ENCODE results near the gene TRAPPC12.
"Not testable (repeated sequence)": the region's sequence is repeated elsewhere in the genome, so short reads cannot be mapped to it uniquely, and the experiment has no call there.

The TRAPPC12 gene

GRCh38 chr2:3369340-3370181, 9.9 kb upstream of the TRAPPC12 start:
- DNase-seq (ENCODE audit: low read depth, low spot score), result not testable (repeated sequence)

GRCh38 chr2:3376821-3377220, 2.7 kb upstream of the TRAPPC12 start:
- DNase-seq (ENCODE audit: low read depth, low spot score), result no peak

- DNase-seq (ENCODE audit: low read depth, low spot score), result no peak
Measured at GRCh38 chr2:3377279-3377611, 2.2 kb upstream of the TRAPPC12 start.

DNA sequence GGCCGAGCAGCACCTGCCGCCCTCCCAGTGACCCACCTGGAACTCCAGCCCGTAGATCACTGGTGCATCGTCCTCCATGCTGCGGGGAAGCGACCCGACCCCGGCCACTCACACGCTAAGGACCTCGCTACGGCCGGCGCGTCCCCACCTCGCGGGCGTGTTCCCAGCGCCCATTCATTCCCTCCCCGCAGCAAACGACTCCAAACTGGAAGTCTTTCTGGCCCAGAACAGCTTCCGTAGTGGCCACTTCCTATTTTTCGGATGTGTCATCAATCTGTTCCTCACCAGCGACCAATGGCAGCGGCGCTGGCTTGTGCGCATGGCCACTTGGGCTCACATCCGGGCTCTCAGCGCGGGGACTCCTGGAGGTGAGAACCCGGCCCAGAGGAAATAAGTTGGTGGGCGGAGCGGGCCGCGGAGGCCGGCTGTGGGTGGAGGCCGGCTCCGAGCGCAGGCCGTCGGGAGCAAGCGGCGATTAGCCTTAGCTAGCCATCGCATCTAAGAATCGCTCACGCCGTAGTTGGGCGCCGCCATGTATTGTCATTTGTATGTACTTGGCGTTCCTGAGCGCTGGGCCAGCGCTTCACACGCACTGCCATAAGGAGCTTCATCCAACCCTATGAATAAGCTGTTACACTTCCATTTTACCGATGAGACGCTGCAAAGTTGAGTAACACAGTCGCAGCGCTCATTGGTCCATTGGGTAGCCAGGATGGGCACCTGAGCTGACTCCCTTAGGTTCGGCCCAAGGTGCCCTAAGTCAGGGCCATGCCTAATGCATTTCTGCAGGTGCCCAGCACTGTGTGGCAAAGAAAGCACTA, 1.7 kb upstream of the TRAPPC12 start, which contains the start of gene EIPR1:
TSS of gene EIPR1 (minus strand) at position 207 of the 821 bp plus-strand sequence. CDS start at position 78, 129 bp downstream.
- peak; percentile 95 for DNase-seq (ENCODE audit: low read depth, low spot score)

DNA sequence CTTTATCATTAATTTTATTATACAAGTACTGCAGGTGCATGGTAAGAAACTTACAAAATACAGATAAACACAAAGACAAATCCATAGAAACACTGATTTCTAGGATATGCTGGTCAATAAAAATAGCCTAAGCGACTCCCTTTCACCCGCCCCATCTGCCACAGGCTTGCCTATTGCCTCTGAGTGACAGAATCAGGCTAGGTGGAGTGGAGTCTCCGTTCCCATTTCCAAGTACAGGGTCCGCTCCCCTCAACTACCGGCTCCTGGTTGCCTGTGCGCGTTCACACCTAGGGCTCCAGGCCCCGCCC, 201 bp upstream of the TRAPPC12 start:
- no peak for DNase-seq (ENCODE audit: low read depth, low spot score)

DNA sequence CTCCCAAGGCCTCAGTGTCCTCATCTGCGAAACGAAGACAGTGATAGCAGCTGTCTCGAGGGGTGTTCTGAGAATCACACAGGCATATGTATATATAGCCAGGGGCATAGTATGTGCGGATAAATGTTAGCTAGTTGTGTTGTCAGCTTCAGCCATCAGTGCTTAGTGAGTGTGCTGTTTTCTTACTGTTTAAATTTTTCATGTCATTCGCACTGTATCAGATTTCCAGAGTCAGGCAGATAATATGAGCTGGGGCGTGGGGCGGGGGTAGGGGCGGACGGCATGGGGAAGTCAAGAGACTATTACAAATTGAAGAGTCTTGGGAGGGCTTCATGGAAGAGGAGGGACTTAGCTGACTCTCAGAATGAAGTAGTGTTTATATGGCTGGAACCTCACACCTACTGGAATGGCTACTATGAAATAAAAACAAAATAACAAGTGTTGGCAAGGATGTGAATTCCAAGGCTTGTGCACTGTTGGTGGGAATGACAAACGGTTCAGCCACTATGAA, 7.0 kb downstream of the TRAPPC12 start:
- no peak for DNase-seq (ENCODE audit: low read depth, low spot score)

DNA sequence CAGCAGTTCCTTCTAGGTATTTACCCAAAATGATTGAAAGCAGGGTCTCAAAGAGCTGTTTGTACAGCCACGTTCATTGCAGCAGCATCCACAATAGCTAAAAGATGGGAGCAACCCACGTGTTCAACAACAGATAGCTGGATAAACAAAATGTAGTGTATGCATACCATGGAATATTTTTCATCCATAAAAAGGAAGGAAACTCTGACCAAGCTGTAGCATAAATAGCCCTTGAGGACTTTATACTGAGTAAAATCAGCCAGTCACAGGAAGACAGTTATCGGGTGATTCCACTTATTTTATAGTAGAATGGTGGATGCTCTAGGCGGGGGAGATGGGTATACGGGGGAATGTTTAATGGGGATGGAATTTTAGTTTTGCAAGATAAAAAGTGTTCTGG, 7.5 kb downstream of the TRAPPC12 start:
- DNase-seq (ENCODE audit: low read depth, low spot score), result no peak

- DNase-seq (ENCODE audit: low read depth, low spot score), result no peak
Measured at GRCh38 chr2:3387644-3388411, 8.3 kb downstream of the TRAPPC12 start.

- DNase-seq (ENCODE audit: low read depth, low spot score), result no peak
Measured at GRCh38 chr2:3388412-3388738, 8.9 kb downstream of the TRAPPC12 start.

- no peak for DNase-seq (ENCODE audit: low read depth, low spot score)
Measured at GRCh38 chr2:3389193-3389592, 9.7 kb downstream of the TRAPPC12 start.

GRCh38 chr2:3390041-3390440, 10.5 kb downstream of the TRAPPC12 start:
- no peak for DNase-seq (ENCODE audit: low read depth, low spot score)

DNA sequence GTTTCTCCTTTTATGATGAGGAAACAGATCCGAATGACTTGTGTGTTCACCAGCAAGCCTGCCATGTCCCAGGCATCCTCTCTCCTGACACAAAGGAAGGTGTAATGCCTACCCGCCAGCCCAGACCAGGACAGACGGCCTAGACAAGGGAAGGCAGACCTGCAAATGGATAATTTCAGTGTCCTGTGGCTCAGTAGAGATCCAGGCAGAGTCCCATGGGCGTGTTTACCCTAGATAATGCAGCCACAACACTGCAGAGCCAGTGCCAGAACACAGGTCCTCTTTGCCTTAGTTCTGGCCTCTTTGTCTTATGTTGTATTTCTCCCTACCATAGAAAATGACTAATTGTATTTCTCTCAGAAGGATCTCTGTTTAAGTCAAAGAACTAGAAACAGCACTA, 12.7 kb downstream of the TRAPPC12 start:
- DNase-seq (ENCODE audit: low read depth, low spot score), result no peak

- no peak for DNase-seq (ENCODE audit: low read depth, low spot score)
Measured at GRCh38 chr2:3396920-3397559, 17.5 kb downstream of the TRAPPC12 start.

GRCh38 chr2:3398857-3399256, 19.4 kb downstream of the TRAPPC12 start:
- DNase-seq (ENCODE audit: low read depth, low spot score), result no peak

DNA sequence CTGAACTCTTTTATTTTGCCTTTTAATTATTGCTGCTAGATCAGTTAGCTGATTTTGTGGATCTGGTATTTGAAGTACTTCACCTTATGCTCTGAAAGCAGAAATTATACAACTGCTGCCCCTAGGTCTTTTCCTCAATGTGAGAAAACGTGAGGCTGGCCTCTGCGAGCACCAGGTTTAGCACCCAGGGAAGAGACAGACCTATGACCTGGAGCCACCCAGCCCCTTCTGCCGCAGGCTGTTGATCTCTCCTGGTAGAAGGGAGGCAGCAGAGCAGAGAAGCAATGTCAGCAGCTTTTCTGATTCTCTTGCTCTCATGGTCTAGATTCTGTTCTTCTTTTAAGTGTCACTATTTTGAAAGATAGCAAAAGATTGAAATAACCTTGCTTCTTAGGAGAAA, 19.9 kb downstream of the TRAPPC12 start:
- DNase-seq (ENCODE audit: low read depth, low spot score), result no peak

DNA sequence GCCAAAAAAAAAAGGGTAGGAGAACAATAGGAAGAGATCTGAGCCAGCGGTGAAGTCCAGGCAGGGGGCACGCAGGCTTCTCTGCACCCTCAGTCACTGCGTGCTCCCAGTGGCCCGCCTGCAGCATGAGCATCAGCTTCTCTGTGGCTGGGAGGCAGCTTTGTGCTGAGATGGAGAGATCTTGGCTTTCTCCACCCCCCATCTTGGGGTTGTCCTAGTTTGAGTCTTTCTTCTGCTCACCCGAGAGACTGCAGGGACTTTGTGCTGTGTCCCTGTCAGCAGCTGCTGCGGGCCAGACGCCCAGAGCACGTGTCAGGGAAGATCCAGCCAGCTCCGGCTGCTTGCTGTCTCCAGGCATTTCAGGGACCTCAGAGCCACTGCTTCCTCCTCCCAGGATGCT, 20.3 kb downstream of the TRAPPC12 start:
- no peak for DNase-seq (ENCODE audit: low read depth, low spot score)

- no peak for DNase-seq (ENCODE audit: low read depth, low spot score)
Measured at GRCh38 chr2:3403587-3404334, 24.3 kb downstream of the TRAPPC12 start.

- no peak for DNase-seq (ENCODE audit: low read depth, low spot score)
Measured at GRCh38 chr2:3404349-3404894, 24.9 kb downstream of the TRAPPC12 start.

DNA sequence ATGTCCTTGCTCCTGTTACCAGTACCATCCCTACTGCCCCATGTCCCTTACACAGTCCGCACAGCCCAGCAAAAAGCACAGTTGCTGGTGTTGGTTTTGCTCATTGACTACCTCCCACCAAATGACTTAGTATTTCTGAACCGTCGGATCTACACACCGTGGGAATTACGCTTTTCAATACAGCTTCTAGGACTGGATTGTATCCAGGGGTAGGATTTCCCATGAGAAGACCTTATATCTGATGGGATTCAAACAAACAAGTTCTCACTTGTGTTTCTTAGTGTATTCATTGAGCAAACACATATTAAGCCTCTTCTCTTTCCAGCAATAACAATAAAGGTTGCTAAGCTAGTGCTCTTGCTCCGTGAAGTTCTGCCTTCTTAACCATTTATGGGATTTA, 25.8 kb downstream of the TRAPPC12 start:
- no peak for DNase-seq (ENCODE audit: low read depth, low spot score)

DNA sequence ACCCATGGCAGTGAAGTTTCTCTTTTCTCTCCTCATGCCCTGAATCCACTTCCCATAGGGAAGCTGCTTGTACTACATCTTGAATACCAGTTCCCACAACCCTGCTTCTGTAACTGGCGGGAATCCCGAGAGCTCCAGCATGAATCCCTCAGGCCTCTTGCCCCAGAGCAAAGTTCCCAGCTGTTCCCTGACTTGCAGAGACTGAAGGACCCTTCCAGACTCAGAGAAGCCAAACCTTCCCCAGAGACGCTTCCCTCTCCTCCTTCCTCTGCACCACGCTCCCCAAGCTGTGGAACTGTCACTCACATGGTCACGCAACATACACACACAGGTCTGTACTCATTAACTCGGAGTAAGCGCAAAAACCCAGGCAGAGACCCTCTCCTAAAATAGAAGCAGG, 26.4 kb downstream of the TRAPPC12 start:
- DNase-seq (ENCODE audit: low read depth, low spot score), result no peak

DNA sequence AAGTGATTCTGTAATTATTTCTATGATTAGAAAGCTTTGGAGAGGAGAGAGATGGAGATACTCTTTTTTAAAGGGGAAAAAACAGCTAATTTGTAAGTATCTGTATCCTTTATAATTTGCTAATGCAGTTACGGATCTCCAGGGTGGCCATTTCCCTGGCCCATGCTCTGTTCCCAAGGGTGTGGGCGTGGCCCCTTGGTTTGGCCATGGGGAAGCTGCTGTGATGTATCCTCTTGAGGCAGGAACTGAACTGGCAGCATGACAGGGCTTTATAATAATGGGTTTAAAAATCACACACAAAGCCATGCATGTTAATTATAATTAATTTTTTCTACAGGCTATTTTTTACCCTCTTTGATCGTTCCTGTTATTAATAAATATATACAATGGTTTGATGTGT, 27.0 kb downstream of the TRAPPC12 start:
- no peak for DNase-seq (ENCODE audit: low read depth, low spot score)

All from brain pericyte (primary cell).